ENCODE measurements around the gene MVK.

- TF ChIP-seq, protein P1, sequence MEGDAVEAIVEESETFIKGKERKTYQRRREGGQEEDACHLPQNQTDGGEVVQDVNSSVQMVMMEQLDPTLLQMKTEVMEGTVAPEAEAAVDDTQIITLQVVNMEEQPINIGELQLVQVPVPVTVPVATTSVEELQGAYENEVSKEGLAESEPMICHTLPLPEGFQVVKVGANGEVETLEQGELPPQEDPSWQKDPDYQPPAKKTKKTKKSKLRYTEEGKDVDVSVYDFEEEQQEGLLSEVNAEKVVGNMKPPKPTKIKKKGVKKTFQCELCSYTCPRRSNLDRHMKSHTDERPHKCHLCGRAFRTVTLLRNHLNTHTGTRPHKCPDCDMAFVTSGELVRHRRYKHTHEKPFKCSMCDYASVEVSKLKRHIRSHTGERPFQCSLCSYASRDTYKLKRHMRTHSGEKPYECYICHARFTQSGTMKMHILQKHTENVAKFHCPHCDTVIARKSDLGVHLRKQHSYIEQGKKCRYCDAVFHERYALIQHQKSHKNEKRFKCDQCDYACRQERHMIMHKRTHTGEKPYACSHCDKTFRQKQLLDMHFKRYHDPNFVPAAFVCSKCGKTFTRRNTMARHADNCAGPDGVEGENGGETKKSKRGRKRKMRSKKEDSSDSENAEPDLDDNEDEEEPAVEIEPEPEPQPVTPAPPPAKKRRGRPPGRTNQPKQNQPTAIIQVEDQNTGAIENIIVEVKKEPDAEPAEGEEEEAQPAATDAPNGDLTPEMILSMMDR (IDR thresholded peaks at IDR 0.05; ENCODE audit: poor library complexity), result no peak
- TF ChIP-seq EZH2phosphoT487 (IDR thresholded peaks at IDR 0.05; ENCODE audit: low read depth, severe bottlenecking, unreplicated experiment), result no peak
Measured at GRCh38 chr12:109592195-109592904, 18.8 kb downstream of the MVK start.
